ENCODE results near the gene KIAA0408. TPM values are rescaled to one million over a fixed set of nuclear protein-coding genes. Genes with fewer than 3 reads are reported as not detected.

The KIAA0408 gene
- 120 TPM for total RNA-seq

DNA sequence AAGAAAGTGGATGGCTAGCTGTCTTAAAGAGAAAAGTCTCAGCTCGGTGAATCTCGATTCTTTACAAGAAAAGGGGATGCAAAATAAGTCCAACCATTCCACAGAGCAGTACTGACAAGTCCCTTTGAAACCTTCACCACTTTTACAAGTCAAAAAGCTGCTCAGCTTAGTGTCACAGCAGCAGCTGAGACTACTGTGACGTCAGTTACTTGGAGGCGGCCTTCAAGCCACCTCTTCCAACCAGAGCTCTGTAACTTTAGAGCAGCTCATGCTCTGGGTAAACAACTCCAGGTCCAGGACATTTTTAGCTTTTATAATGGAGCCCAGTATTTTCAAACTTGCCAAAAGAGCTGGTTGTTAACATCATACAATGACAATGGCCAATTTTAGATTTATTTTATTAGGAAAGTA, at the start of gene KIAA0408:
Gene KIAA0408, minus strand, starts transcription at position 159 of the 411 bp plus-strand sequence. CDS start 5,408 bp downstream, outside the sequence.

Small RNA genes within 50 kb of the gene (small RNA-seq; reads per million reads assigned to genes)
- not detected for gene KIAA0408 (ENCODE audit: low replicate concordance)

Other genes with a start within 250 kb of the KIAA0408 start
- 115 TPM for gene RNF146, start 192.5 kb downstream of the KIAA0408 start, total RNA-seq
- gene ECHDC1, start 115.8 kb downstream of the KIAA0408 start, total RNA-seq = 73.2 TPM
- 2.2 TPM for gene C6orf58, start 117.8 kb upstream of the KIAA0408 start, total RNA-seq

All from parietal lobe (tissue), 2 donors.